ENCODE data around the gene TIMM44. TPM values are rescaled to one million over a fixed set of nuclear protein-coding genes. Genes with fewer than 3 reads are reported as not detected.
A peak's percentile ranks its signal among the peaks of the same experiment; 100 is the strongest.

Gene TIMM44
- total and polyA plus RNA-seq, 2 of the 8 experiments (the other 6 are each of a cell fraction or from before 2014, with no cell fraction given) = 131 to 150 TPM

- H4K8ac ChIP-seq (ENCODE audit: extremely low read depth, insufficient read depth, low read length) = peak overlapping the region; percentile 30; the same call in 1 of the 2 replicates
- no peaks in the 10 kb centered on the region for H3K27me3 ChIP-seq (replicated peaks in 1 of 4; ENCODE audit: control insufficient read depth in 3 of 4, extremely low read depth in 1 of 4, insufficient read depth in 3 of 4, low read length in 3 of 4)
- no peak overlapping the region for H3K9ac ChIP-seq (replicated peaks in 1 of 4; ENCODE audit: extremely low read depth in 1 of 4, low read depth in 3 of 4, low read length in 3 of 4)
- H2BK20ac ChIP-seq (ENCODE audit: low read length) = no peak overlapping the region
- no peaks in the 10 kb centered on the region; a peak in 1 of 8 replicates for H3K36me3 ChIP-seq (ENCODE audit: control insufficient read depth in 2 of 4, insufficient read depth in 4 of 4, low read length in 3 of 4)
- no peak overlapping the region for H3K23ac ChIP-seq (ENCODE audit: insufficient read length)
- CTCF ChIA-PET (ENCODE audit: partially characterized antibody) = interaction anchor here (0.6 to 4.9 kb wide), 22 partner anchors 8 to 60 kb away, joined by 3 to 21 read pairs (median 4); partner anchors contain the start of genes LRRC8E and TGFBR3L
- no peak overlapping the region for H2AK5ac ChIP-seq (ENCODE audit: low read depth, low read length)
- no peak overlapping the region for H3K14ac ChIP-seq (ENCODE audit: insufficient read length)
- no peak overlapping the region for H2BK12ac ChIP-seq (ENCODE audit: low read depth, low read length)
- H2BK15ac ChIP-seq (ENCODE audit: low read length) = no peak overlapping the region
- H3K23me2 ChIP-seq (ENCODE audit: low read depth, low read length) = peaks cover 13% of the 10 kb centered on the region
- no peak overlapping the region for H3K4ac ChIP-seq (replicated peaks; ENCODE audit: insufficient read length, low read depth, low read length)
- no peak overlapping the region for H3K4me3 ChIP-seq (ENCODE audit: extremely low read depth in 1 of 4, insufficient read depth in 2 of 4, low read depth in 3 of 4, low read length in 4 of 4)
- H3K4me2 ChIP-seq (ENCODE audit: insufficient read depth in 1 of 2, low read depth in 2 of 2, low read length in 2 of 2) = no peak overlapping the region
- H3K9me3 ChIP-seq (ENCODE audit: insufficient read depth in 2 of 2, low read depth in 1 of 2, low read length in 1 of 2) = no peaks in the 10 kb centered on the region
- POLR2A ChIA-PET (ENCODE audit: partially characterized antibody) = interaction anchor here (0.6 to 5.0 kb wide), 12 partner anchors 8 to 328 kb away, joined by 3 to 22 read pairs (median 8); partner anchors contain the start of genes LRRC8E, SNAPC2, TGFBR3L and TIMM44
- H3K79me2 ChIP-seq (ENCODE audit: control insufficient read depth in 1 of 2, insufficient read depth in 2 of 2, low read length in 2 of 2) = peaks cover 0 to 12% of the 10 kb centered on the region in 2 experiments; a peak in 2 of 4 replicates
- no peak overlapping the region for H4K5ac ChIP-seq (ENCODE audit: insufficient read length, low read depth, low read length)
- FAIRE-seq (no peak), DNase-seq (ENCODE audit: low read depth in 1 of 2, low spot score in 2 of 2) (no peak)
- H4K91ac ChIP-seq (replicated peaks; ENCODE audit: insufficient read length, low read length) = no peak overlapping the region
- no peak overlapping the region for H3K56ac ChIP-seq (replicated peaks; ENCODE audit: insufficient read length, low read depth, low read length)
- H3K4me1 ChIP-seq (replicated peaks in 1 of 4; ENCODE audit: control insufficient read depth in 3 of 4, insufficient read depth in 4 of 4, low read length in 3 of 4) = peaks cover 0 to 13% (median 7%) of the 10 kb centered on the region in 4 experiments; a peak in 5 of 7 replicates
- TF ChIP-seq BRCA1 (IDR thresholded peaks at IDR 0.05; ENCODE audit: low read depth, low read length) (no peak), NRF1 (IDR thresholded peaks at IDR 0.05; ENCODE audit: low read depth, low read length) (no peak), CHD1 (IDR thresholded peaks at IDR 0.05; ENCODE audit: low read depth, low read length) (no peak), TEAD4 (IDR thresholded peaks at IDR 0.05; ENCODE audit: low read depth, low read length) (no peak), EGR1 (IDR thresholded peaks at IDR 0.05; ENCODE audit: borderline replicate concordance, low read depth, low read length) (no peak), CBX5 (IDR thresholded peaks at IDR 0.05; ENCODE audit: low read depth, low read length) (no peak), SUZ12 (IDR thresholded peaks at IDR 0.05; ENCODE audit: low read length) (no peak)
- no peak overlapping the region for H3K27ac ChIP-seq (ENCODE audit: low read depth, low read length)
- no peak overlapping the region for H2BK120ac ChIP-seq (replicated peaks; ENCODE audit: low read depth, low read length)
- H2AFZ ChIP-seq (ENCODE audit: low read length) = no peak overlapping the region
- H2BK5ac ChIP-seq (ENCODE audit: low read depth, low read length) = no peak overlapping the region
- H3K79me1 ChIP-seq (ENCODE audit: low read depth, low read length) = peaks cover 7% of the 10 kb centered on the region
- WGBS, 2 experiments (ENCODE audit: extremely low coverage in 1 of 2, insufficient coverage in 1 of 2, insufficient read length in 1 of 2, insufficient replicate concordance in 2 of 2, low coverage in 1 of 2, low lambda C conversion rate in 2 of 2, missing lambda C conversion rate in 1 of 2) = 88% methylated on average over 21 of the region's 21 CpGs; no CpG with 5 or more reads in 1 of the 2 experiments
- peaks cover 0 to 1% of the 10 kb centered on the region in 2 experiments for H4K20me1 ChIP-seq (replicated peaks in 1 of 2; ENCODE audit: control insufficient read depth in 1 of 2, insufficient read depth in 2 of 2, low read length in 2 of 2)
- no peak overlapping the region for H3K18ac ChIP-seq (ENCODE audit: extremely low read depth, low read length)
These were observed 43.0 kb downstream of the TIMM44 start for GRCh38 chr19:7900401-7900870.
